Cardiac muscle cell (in vitro differentiated cells and primary cell): ENCODE results near the gene PVR. TPM values are rescaled to one million over a fixed set of nuclear protein-coding genes. Genes with fewer than 3 reads are reported as not detected.

Experiments
- DNase-seq, 2 donors: peaks; one replicate each; pipeline versions ENCODE4 v3.0.0 to v3.0.0-alpha.2; 2010 to 2017; ENCODE audit warnings: low read depth in 1 of 2, low spot score in 1 of 2
- H3K27ac ChIP-seq: fragments of 200-600 bp; sonication (generic); 2 replicates; pipeline ENCODE4 v1.5.1; 2016
- H3K27me3 ChIP-seq: fragments of 200-600 bp; sonication (generic); 2 replicates; pipeline ENCODE4 v1.6.0; 2016; ENCODE audit warnings: control low read depth
- H3K36me3 ChIP-seq: fragments of 200-600 bp; sonication (generic); 2 replicates; pipeline ENCODE4 v1.5.1; 2016; ENCODE audit warnings: control low read depth
- H3K4me1 ChIP-seq: fragments of 200-600 bp; sonication (generic); 2 replicates; pipeline ENCODE4 v1.8.1; 2017; ENCODE audit warnings: low read depth, mild to moderate bottlenecking, mixed run types
- H3K4me3 ChIP-seq: fragments of 200-600 bp; sonication (generic); 2 replicates; pipeline ENCODE4 v1.5.1; 2016; ENCODE audit warnings: mild to moderate bottlenecking
- H3K9me3 ChIP-seq: fragments of 200-600 bp; sonication (generic); 2 replicates; pipeline ENCODE4 v1.5.1; 2017; ENCODE audit warnings: low read depth, mild to moderate bottlenecking, control low read depth
- polyA plus RNA-seq: library from polyadenylated mRNA; unstranded; fragments of >200 nt; fragmentation: Nextera tagmentation; extraction: Ambion mirVana; gene quantifications from 2 replicates; pipeline ENCODE4 v1.2.1, GENCODE V29; 2016
- total RNA-seq: library from RNA; depleted of rRNA; stranded (reverse); fragments of >200 nt; gene quantifications from 2 replicates; pipeline ENCODE4 v1.2.3, GENCODE V29; 2016
- TF ChIP-seq, protein P1 (sequence below): IDR thresholded peaks from 2 replicates; pipeline ENCODE4 v1.5.1; 2012; ENCODE audit warnings: low read depth, mild to moderate bottlenecking, low read length

Gene PVR
- total and polyA plus RNA-seq, 2 experiments from 2014 or later = 19.6 to 20.8 TPM

DNA sequence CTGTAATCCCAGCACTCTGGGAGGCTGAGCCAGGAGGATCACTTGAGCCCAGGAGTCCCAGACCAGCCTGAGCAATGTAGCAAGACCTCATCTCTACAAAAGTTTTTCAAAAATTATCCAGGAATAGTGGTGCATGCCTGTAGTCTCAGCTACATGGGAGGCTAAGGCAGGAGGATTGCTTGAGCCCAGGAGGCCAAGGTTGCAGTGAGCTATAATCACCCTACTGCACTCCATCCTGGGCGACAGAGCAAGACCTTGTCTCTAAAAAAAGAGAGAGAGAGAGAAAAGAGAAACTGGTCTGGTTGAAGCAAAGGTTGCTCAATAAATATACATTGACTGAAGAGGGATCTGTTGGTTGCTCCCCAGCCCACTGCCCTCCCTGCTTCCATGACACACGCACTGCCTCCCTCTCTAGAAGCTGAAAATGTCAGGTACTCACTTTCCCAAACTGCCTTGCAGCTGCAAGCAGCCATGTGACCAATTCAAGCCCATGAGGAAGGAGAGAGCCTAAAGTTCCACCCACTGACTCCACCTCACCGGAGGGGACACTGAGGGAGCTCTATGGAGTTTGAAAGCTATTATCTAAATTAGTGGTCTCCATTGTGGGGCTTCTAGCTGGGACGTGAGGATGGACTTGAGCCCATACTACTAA lies 69.3 kb downstream of the PVR start:
- H3K36me3 ChIP-seq = no peaks in the 10 kb centered on the region
- H3K27ac ChIP-seq = no peak overlapping the region
- H3K9me3 ChIP-seq = no peaks in the 10 kb centered on the region
- no peak for DNase-seq
- no peaks in the 10 kb centered on the region for H3K27me3 ChIP-seq
- TF ChIP-seq, protein P1, sequence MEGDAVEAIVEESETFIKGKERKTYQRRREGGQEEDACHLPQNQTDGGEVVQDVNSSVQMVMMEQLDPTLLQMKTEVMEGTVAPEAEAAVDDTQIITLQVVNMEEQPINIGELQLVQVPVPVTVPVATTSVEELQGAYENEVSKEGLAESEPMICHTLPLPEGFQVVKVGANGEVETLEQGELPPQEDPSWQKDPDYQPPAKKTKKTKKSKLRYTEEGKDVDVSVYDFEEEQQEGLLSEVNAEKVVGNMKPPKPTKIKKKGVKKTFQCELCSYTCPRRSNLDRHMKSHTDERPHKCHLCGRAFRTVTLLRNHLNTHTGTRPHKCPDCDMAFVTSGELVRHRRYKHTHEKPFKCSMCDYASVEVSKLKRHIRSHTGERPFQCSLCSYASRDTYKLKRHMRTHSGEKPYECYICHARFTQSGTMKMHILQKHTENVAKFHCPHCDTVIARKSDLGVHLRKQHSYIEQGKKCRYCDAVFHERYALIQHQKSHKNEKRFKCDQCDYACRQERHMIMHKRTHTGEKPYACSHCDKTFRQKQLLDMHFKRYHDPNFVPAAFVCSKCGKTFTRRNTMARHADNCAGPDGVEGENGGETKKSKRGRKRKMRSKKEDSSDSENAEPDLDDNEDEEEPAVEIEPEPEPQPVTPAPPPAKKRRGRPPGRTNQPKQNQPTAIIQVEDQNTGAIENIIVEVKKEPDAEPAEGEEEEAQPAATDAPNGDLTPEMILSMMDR = no peak
- H3K4me1 ChIP-seq = peaks cover 6% of the 10 kb centered on the region
- H3K4me3 ChIP-seq = no peak overlapping the region

Other genes with a start within 250 kb of the PVR start
- 3.6 and 21.1 TPM in 2 replicates for gene ZNF285, start 242.3 kb upstream of the PVR start, total RNA-seq
- 2.8 and 7.9 TPM in 2 replicates for gene ZNF285, start 242.3 kb upstream of the PVR start, polyA plus RNA-seq
- gene ZNF229, start 195.4 kb upstream of the PVR start, total RNA-seq = 3.9 and 6.6 TPM in 2 replicates
- gene ZNF229, start 195.4 kb upstream of the PVR start, polyA plus RNA-seq = 2.5 and 7.0 TPM in 2 replicates
- 31.2 and 33.4 TPM in 2 replicates for gene ZNF180, start 143.4 kb upstream of the PVR start, total RNA-seq
- 3.3 and 5.7 TPM in 2 replicates for gene ZNF180, start 143.4 kb upstream of the PVR start, polyA plus RNA-seq
- not detected in 2 replicates for gene CEACAM20, start 114.2 kb upstream of the PVR start, total RNA-seq
- not detected in 2 replicates for gene CEACAM20, start 114.2 kb upstream of the PVR start, polyA plus RNA-seq
- gene IGSF23, start 30.3 kb upstream of the PVR start, total RNA-seq = not detected in 2 replicates
- gene IGSF23, start 30.3 kb upstream of the PVR start, polyA plus RNA-seq = not detected in 2 replicates
- gene CEACAM19, start 27.6 kb downstream of the PVR start, total RNA-seq = 3.8 and 8.4 TPM in 2 replicates
- gene CEACAM19, start 27.6 kb downstream of the PVR start, polyA plus RNA-seq = 4.3 and 5.0 TPM in 2 replicates
- gene CEACAM16, start 55.2 kb downstream of the PVR start, total RNA-seq = not detected in 2 replicates
- gene CEACAM16, start 55.2 kb downstream of the PVR start, polyA plus RNA-seq = not detected in 2 replicates
- 10.5 and 12.4 TPM in 2 replicates for gene BCL3, start 104.8 kb downstream of the PVR start, total RNA-seq
- 15.3 and 19.5 TPM in 2 replicates for gene BCL3, start 104.8 kb downstream of the PVR start, polyA plus RNA-seq
- gene CBLC, start 134.0 kb downstream of the PVR start, total RNA-seq = not detected in 2 replicates
- gene CBLC, start 134.0 kb downstream of the PVR start, polyA plus RNA-seq = 0.11 TPM in 1 of 2 replicates, not detected in the other
- 338 TPM in 2 replicates for gene BCAM, start 165.2 kb downstream of the PVR start, total RNA-seq
- 41.4 and 56.1 TPM in 2 replicates for gene BCAM, start 165.2 kb downstream of the PVR start, polyA plus RNA-seq
- gene NECTIN2, start 202.4 kb downstream of the PVR start, total RNA-seq = 135 and 144 TPM in 2 replicates
- 155 and 156 TPM in 2 replicates for gene NECTIN2, start 202.4 kb downstream of the PVR start, polyA plus RNA-seq
- gene TOMM40, start 247.3 kb downstream of the PVR start, total RNA-seq = 119 and 150 TPM in 2 replicates
- gene TOMM40, start 247.3 kb downstream of the PVR start, polyA plus RNA-seq = 135 and 172 TPM in 2 replicates